RWPE2 (cell line): Measurements from ENCODE around the gene NET1.

ENCODE experiments used
- ATAC-seq: fragments of 200-7000 bp; cut with Tn5 transposase; 3 replicates; pipeline ENCODE4 v1.9.1; 2021; ENCODE audit warnings: low read depth
- DNase-seq: peaks from one replicate; pipeline ENCODE4 v3.0.0-alpha.2; 2020; ENCODE audit warnings: low spot score
- H3K27ac ChIP-seq: fragments of 450-650 bp; 2 replicates; pipeline ENCODE4 v1.5.1; 2017; ENCODE audit warnings: mild to moderate bottlenecking; ENCODE audit not compliant: poor library complexity, severe bottlenecking
- H3K27me3 ChIP-seq: fragments of 250-450 bp; sonication (Bioruptor Pico); 2 replicates; pipeline ENCODE4 v1.5.1; 2021; ENCODE audit warnings: mild to moderate bottlenecking, moderate library complexity; ENCODE audit not compliant: insufficient read depth, poor library complexity, severe bottlenecking
- H3K36me3 ChIP-seq: fragments of 250-450 bp; sonication (Bioruptor Pico); 2 replicates; pipeline ENCODE4 v1.5.1; 2020; ENCODE audit warnings: low read depth, mild to moderate bottlenecking, moderate library complexity
- H3K4me1 ChIP-seq: fragments of 250-450 bp; sonication (Bioruptor Pico); 2 replicates; pipeline ENCODE4 v1.5.1; 2021; ENCODE audit warnings: mild to moderate bottlenecking, moderate library complexity; ENCODE audit not compliant: insufficient read depth, poor library complexity, severe bottlenecking
- H3K4me3 ChIP-seq: fragments of 250-450 bp; sonication (Bioruptor Pico); 2 replicates; pipeline ENCODE4 v1.5.1; 2021; ENCODE audit warnings: mild to moderate bottlenecking, moderate library complexity; ENCODE audit not compliant: severe bottlenecking
- H3K9me3 ChIP-seq: fragments of 250-450 bp; sonication (Bioruptor Pico); 2 replicates; pipeline ENCODE4 v1.5.1; 2021; ENCODE audit warnings: mild to moderate bottlenecking, moderate library complexity; ENCODE audit not compliant: severe bottlenecking
- CTCF ChIP-seq: fragments of 450-650 bp; IDR thresholded peaks from one replicate; pipeline ENCODE4 v1.5.1; 2017; ENCODE audit warnings: mild to moderate bottlenecking, moderate library complexity; ENCODE audit not compliant: poor library complexity, severe bottlenecking

Gene NET1

DNA sequence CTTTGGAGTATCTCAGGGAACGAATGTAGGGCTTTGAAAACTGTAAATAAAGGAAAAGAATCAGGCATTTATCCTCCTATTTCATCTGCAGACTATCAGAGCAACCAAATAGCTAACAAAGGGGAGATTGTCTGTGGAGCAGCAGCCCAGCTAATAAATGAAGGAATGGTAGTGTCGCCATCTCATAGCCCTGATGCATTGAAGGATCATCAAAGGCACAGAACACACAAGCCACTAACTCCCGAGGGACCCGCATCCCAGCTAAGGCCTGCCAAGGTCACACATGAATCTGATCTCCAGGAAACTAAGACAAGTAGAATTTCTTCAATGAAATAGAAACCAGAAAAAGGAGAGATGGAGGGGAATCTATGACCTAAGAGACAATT is 48.8 kb downstream of the NET1 start:
- ATAC-seq (no peak), DNase-seq (no peak)
- Histone ChIP-seq H3K4me1 (peaks cover 13% of the 10 kb centered on the region), H3K4me3 (no peak overlapping the region), H3K36me3 (peaks cover 53% of the 10 kb centered on the region), H3K9me3 (no peaks in the 10 kb centered on the region), H3K27me3 (no peaks in the 10 kb centered on the region), H3K27ac (peak overlapping the region; percentile 51)
- TF ChIP-seq CTCF, result no peak

GRCh38 chr10:5461914-5462840 is 49.8 kb downstream of the NET1 start:
- ATAC-seq (peak; percentile 3; the same call in 1 of the 3 replicates), DNase-seq (no peak)
- no peak overlapping the region for H3K4me3 ChIP-seq
- no peak for TF ChIP-seq CTCF
- peak overlapping the region; percentile 51 for H3K27ac ChIP-seq
- H3K27me3 ChIP-seq, result no peaks in the 10 kb centered on the region
- H3K9me3 ChIP-seq, result no peaks in the 10 kb centered on the region
- H3K4me1 ChIP-seq, result peaks cover 23% of the 10 kb centered on the region
- H3K36me3 ChIP-seq, result peaks cover 43% of the 10 kb centered on the region

GRCh38 chr10:5462841-5463293 is 50.5 kb downstream of the NET1 start:
- Histone ChIP-seq H3K4me3 (no peak overlapping the region), H3K27me3 (no peaks in the 10 kb centered on the region), H3K36me3 (peaks cover 36% of the 10 kb centered on the region), H3K27ac (peak overlapping the region; percentile 51), H3K4me1 (peaks cover 24% of the 10 kb centered on the region), H3K9me3 (no peaks in the 10 kb centered on the region)
- no peak for TF ChIP-seq CTCF
- DNase-seq (no peak), ATAC-seq (no peak)

GRCh38 chr10:5464546-5464945 is 52.2 kb downstream of the NET1 start:
- Histone ChIP-seq H3K4me1 (peaks cover 24% of the 10 kb centered on the region), H3K9me3 (peaks cover 2% of the 10 kb centered on the region), H3K4me3 (no peak overlapping the region), H3K36me3 (peaks cover 19% of the 10 kb centered on the region), H3K27me3 (no peaks in the 10 kb centered on the region), H3K27ac (no peak overlapping the region)
- TF ChIP-seq CTCF, result no peak
- ATAC-seq, result no peak
- DNase-seq, result no peak
